Measurements from ENCODE around the gene C1QTNF8. TPM values are rescaled to one million over a fixed set of nuclear protein-coding genes. Genes with fewer than 3 reads are reported as not detected.

C1QTNF8 gene
- total and polyA plus RNA-seq, 4 donors, result 0.08 to 0.74 TPM; not detected in 2

- H3K4me3 ChIP-seq, result no peak overlapping the region
- DNase-seq (no peak), ATAC-seq (ENCODE audit: insufficient read depth, low FRiP score) (no peak)
- TF ChIP-seq, protein P1, sequence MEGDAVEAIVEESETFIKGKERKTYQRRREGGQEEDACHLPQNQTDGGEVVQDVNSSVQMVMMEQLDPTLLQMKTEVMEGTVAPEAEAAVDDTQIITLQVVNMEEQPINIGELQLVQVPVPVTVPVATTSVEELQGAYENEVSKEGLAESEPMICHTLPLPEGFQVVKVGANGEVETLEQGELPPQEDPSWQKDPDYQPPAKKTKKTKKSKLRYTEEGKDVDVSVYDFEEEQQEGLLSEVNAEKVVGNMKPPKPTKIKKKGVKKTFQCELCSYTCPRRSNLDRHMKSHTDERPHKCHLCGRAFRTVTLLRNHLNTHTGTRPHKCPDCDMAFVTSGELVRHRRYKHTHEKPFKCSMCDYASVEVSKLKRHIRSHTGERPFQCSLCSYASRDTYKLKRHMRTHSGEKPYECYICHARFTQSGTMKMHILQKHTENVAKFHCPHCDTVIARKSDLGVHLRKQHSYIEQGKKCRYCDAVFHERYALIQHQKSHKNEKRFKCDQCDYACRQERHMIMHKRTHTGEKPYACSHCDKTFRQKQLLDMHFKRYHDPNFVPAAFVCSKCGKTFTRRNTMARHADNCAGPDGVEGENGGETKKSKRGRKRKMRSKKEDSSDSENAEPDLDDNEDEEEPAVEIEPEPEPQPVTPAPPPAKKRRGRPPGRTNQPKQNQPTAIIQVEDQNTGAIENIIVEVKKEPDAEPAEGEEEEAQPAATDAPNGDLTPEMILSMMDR (IDR thresholded peaks at IDR 0.05; ENCODE audit: control extremely low read depth, extremely low read depth), result no peak
- H3K27ac ChIP-seq (ENCODE audit: low read depth in 1 of 2, low read length in 1 of 2), result no peak overlapping the region
- H3K4me1 ChIP-seq (ENCODE audit: control insufficient read depth in 5 of 5, insufficient read depth in 5 of 5, low read length in 5 of 5), result no peaks in the 10 kb centered on the region
- WGBS, 2 donors, result 54 to 64% methylated on average over 34 of the region's 34 CpGs
- no peak overlapping the region for H3K9ac ChIP-seq (ENCODE audit: insufficient read depth in 1 of 2, low read length in 2 of 2)
- no peaks in the 10 kb centered on the region for H3K9me3 ChIP-seq (ENCODE audit: control insufficient read depth in 4 of 4, insufficient read depth in 3 of 4, low read length in 3 of 4)
- peaks cover 0 to 19% (median 3%) of the 10 kb centered on the region in 3 donors for H3K27me3 ChIP-seq (ENCODE audit: control insufficient read depth in 3 of 3, insufficient read depth in 3 of 3, low read length in 2 of 3)
- H3K36me3 ChIP-seq (ENCODE audit: control insufficient read depth in 4 of 4, insufficient read depth in 4 of 4, low read length in 4 of 4), result no peaks in the 10 kb centered on the region
These were observed 21.3 kb upstream of the C1QTNF8 start for GRCh38 chr16:1117176-1117900.

GRCh38 chr16:1116693-1117077 is 20.6 kb upstream of the C1QTNF8 start:
- 59% methylated on average over 8 to 16 of the region's 16 CpGs for WGBS, 2 donors
- TF ChIP-seq, protein P1 (IDR thresholded peaks at IDR 0.05; ENCODE audit: control extremely low read depth, extremely low read depth), result no peak

DNA sequence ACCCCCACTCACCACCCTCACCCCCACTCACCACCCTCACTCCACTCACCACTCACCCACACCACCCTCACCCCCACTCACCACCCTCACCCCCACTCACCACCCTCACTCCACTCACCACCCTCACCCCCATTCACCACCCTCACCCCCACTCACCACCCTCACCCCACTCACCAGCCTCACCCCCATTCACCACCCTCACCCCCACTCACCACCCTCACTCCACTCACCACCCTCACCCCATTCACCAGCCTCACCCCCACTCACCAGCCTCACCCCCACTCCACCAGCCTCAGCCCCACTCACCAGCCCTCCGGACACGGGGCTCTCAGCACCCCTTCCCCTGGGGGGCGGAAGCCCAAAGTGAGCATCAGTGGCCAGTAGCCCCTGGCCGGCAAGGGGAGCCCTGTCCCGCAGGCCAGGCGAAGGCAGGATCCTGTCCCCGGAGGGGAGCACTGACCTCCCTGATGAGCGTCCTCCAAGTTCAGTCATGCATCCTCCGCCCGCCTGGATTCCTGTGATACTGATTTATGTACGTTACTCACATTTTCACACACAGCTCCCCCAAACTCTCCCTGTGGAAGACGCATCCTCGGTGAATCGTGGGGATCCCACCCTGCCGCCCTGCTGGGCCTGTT is 18.0 kb upstream of the C1QTNF8 start:
- no peak overlapping the region for H3K9ac ChIP-seq (ENCODE audit: insufficient read depth in 1 of 2, low read length in 2 of 2)
- WGBS, 2 donors, result 79 to 85% methylated on average over 15 of the region's 15 CpGs
- DNase-seq, result no peak
- H3K27ac ChIP-seq (ENCODE audit: low read depth in 1 of 2, low read length in 1 of 2), result no peak overlapping the region
- no peak overlapping the region for H3K4me3 ChIP-seq
- H3K27me3 ChIP-seq (ENCODE audit: control insufficient read depth in 3 of 3, insufficient read depth in 3 of 3, low read length in 2 of 3), result peaks cover 0 to 15% (median 10%) of the 10 kb centered on the region in 3 donors
- H3K36me3 ChIP-seq (ENCODE audit: control insufficient read depth in 4 of 4, insufficient read depth in 4 of 4, low read length in 4 of 4), result no peaks in the 10 kb centered on the region
- no peaks in the 10 kb centered on the region for H3K4me1 ChIP-seq (ENCODE audit: control insufficient read depth in 5 of 5, insufficient read depth in 5 of 5, low read length in 5 of 5)
- TF ChIP-seq, protein P1 (IDR thresholded peaks at IDR 0.05; ENCODE audit: control extremely low read depth, extremely low read depth), result no peak
- no peaks in the 10 kb centered on the region for H3K9me3 ChIP-seq (ENCODE audit: control insufficient read depth in 4 of 4, insufficient read depth in 3 of 4, low read length in 3 of 4)
- no peak for ATAC-seq (ENCODE audit: insufficient read depth, low FRiP score)

More at GRCh38 chr16:1116693-1117077, 20.6 kb upstream of the C1QTNF8 start:
- ATAC-seq (ENCODE audit: insufficient read depth, low FRiP score) (no peak), DNase-seq (no peak)
- Histone ChIP-seq H3K4me3 (no peak overlapping the region), H3K4me1 (ENCODE audit: control insufficient read depth in 5 of 5, insufficient read depth in 5 of 5, low read length in 5 of 5) (no peaks in the 10 kb centered on the region), H3K27me3 (ENCODE audit: control insufficient read depth in 3 of 3, insufficient read depth in 3 of 3, low read length in 2 of 3) (peaks cover 0 to 14% (median 0%) of the 10 kb centered on the region in 3 donors), H3K9ac (ENCODE audit: insufficient read depth in 1 of 2, low read length in 2 of 2) (no peak overlapping the region), H3K27ac (ENCODE audit: low read depth in 1 of 2, low read length in 1 of 2) (no peak overlapping the region), H3K9me3 (ENCODE audit: control insufficient read depth in 4 of 4, insufficient read depth in 3 of 4, low read length in 3 of 4) (no peaks in the 10 kb centered on the region), H3K36me3 (ENCODE audit: control insufficient read depth in 4 of 4, insufficient read depth in 4 of 4, low read length in 4 of 4) (no peaks in the 10 kb centered on the region)
